ENCODE results near the gene ANKRD63.

Gene ANKRD63

GRCh38 chr15:40274350-40275274 lies 8.3 kb downstream of the ANKRD63 start:
- no peaks in the 10 kb centered on the region for H3K4me1 ChIP-seq (ENCODE audit: control insufficient read depth, low read depth, low read length)
- no peak overlapping the region for H3K4ac ChIP-seq (ENCODE audit: low read depth, low read length)
- no peaks in the 10 kb centered on the region for H3K27me3 ChIP-seq (ENCODE audit: insufficient read depth, low read length, poor library complexity)
- no peak overlapping the region for H2BK15ac ChIP-seq (replicated peaks; ENCODE audit: low read depth)
- no peak overlapping the region for H2AK5ac ChIP-seq (ENCODE audit: low read length)
- H2BK5ac ChIP-seq (ENCODE audit: low read length) = no peak overlapping the region
- no peak overlapping the region for H4K5ac ChIP-seq (ENCODE audit: low read length)
- H3K56ac ChIP-seq (ENCODE audit: low read length) = no peak overlapping the region
- no peak overlapping the region for H4K8ac ChIP-seq (ENCODE audit: low read depth, low read length)
- no peak overlapping the region for H3K18ac ChIP-seq (ENCODE audit: low read length)
- H3K4me2 ChIP-seq (ENCODE audit: low read length) = no peak overlapping the region
- H3K23ac ChIP-seq (ENCODE audit: low read length) = no peak overlapping the region
- DNase-seq = peak; percentile 85
- H3K4me3 ChIP-seq (ENCODE audit: low read length) = no peak overlapping the region
- no peak overlapping the region for H3K27ac ChIP-seq (ENCODE audit: low read depth, low read length)
- no peaks in the 10 kb centered on the region for H3K79me1 ChIP-seq (ENCODE audit: low read length)
- WGBS (ENCODE audit: extremely low coverage, insufficient coverage, low lambda C conversion rate) = no CpG with 5 or more reads among the region's 26 CpGs
- H3K79me2 ChIP-seq (ENCODE audit: control insufficient read depth, insufficient read depth, low read length) = no peaks in the 10 kb centered on the region
- no peak overlapping the region for H2BK120ac ChIP-seq (ENCODE audit: low read depth, low read length)
- H3K36me3 ChIP-seq (ENCODE audit: control insufficient read depth, insufficient read depth, low read length) = no peaks in the 10 kb centered on the region
- no peak overlapping the region for H3K9ac ChIP-seq (ENCODE audit: low read length)

GRCh38 chr15:40273428-40273827 lies 9.4 kb downstream of the ANKRD63 start:
- no peak overlapping the region for H3K9ac ChIP-seq (ENCODE audit: low read length)
- no CpG with 5 or more reads among the region's 9 CpGs for whole genome bisulfite sequencing (ENCODE audit: extremely low coverage, insufficient coverage, low lambda C conversion rate)

DNA sequence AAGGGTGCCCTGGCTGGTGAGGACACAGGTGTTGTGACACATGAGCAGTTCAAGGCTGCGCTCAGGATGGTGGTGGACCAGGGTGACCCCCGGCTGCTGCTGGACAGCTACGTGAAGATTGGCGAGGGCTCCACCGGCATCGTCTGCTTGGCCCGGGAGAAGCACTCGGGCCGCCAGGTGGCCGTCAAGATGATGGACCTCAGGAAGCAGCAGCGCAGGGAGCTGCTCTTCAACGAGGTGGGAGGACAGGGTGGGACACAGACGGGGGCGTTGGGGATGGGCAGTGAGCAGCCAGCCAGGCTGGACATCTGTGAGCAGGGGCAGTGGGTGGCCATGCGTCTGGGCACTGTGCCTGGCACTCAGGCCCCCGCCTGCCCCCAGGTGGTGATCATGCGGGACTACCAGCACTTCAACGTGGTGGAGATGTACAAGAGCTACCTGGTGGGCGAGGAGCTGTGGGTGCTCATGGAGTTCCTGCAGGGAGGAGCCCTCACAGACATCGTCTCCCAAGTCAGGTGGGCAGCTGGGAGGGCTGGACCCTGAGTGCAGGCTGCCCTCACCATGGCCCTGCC lies 10.3 kb downstream of the ANKRD63 start:
- DNase-seq = no peak
- H3K27me3 ChIP-seq (ENCODE audit: insufficient read depth, low read length, poor library complexity) = no peaks in the 10 kb centered on the region

More at GRCh38 chr15:40273428-40273827, 9.4 kb downstream of the ANKRD63 start:
- no peaks in the 10 kb centered on the region for H3K4me1 ChIP-seq (ENCODE audit: control insufficient read depth, low read depth, low read length)
- DNase-seq = peak; percentile 35
- H2BK120ac ChIP-seq (ENCODE audit: low read depth, low read length) = no peak overlapping the region
- no peak overlapping the region for H2BK15ac ChIP-seq (replicated peaks; ENCODE audit: low read depth)
- H4K5ac ChIP-seq (ENCODE audit: low read length) = no peak overlapping the region
- no peaks in the 10 kb centered on the region for H3K27me3 ChIP-seq (ENCODE audit: insufficient read depth, low read length, poor library complexity)
- no peak overlapping the region for H2BK5ac ChIP-seq (ENCODE audit: low read length)
- peak overlapping the region; percentile 49 for H3K56ac ChIP-seq (ENCODE audit: low read length)
- H3K23ac ChIP-seq (ENCODE audit: low read length) = no peak overlapping the region
- H3K4ac ChIP-seq (ENCODE audit: low read depth, low read length) = no peak overlapping the region
- H3K4me2 ChIP-seq (ENCODE audit: low read length) = no peak overlapping the region
- no peak overlapping the region for H2AK5ac ChIP-seq (ENCODE audit: low read length)
- no peak overlapping the region for H3K4me3 ChIP-seq (ENCODE audit: low read length)
- no peaks in the 10 kb centered on the region for H3K79me1 ChIP-seq (ENCODE audit: low read length)
- H3K27ac ChIP-seq (ENCODE audit: low read depth, low read length) = no peak overlapping the region
- H4K8ac ChIP-seq (ENCODE audit: low read depth, low read length) = no peak overlapping the region
- no peaks in the 10 kb centered on the region for H3K79me2 ChIP-seq (ENCODE audit: control insufficient read depth, insufficient read depth, low read length)
- H3K18ac ChIP-seq (ENCODE audit: low read length) = no peak overlapping the region
- H3K36me3 ChIP-seq (ENCODE audit: control insufficient read depth, insufficient read depth, low read length) = no peaks in the 10 kb centered on the region

GRCh38 chr15:40271685-40272484 lies 11.0 kb downstream of the ANKRD63 start:
- Histone ChIP-seq H3K79me2 (ENCODE audit: control insufficient read depth, insufficient read depth, low read length) (no peaks in the 10 kb centered on the region), H3K79me1 (ENCODE audit: low read length) (no peaks in the 10 kb centered on the region), H3K23ac (ENCODE audit: low read length) (no peak overlapping the region), H4K5ac (ENCODE audit: low read length) (no peak overlapping the region), H3K56ac (ENCODE audit: low read length) (no peak overlapping the region), H3K4me1 (ENCODE audit: control insufficient read depth, low read depth, low read length) (no peaks in the 10 kb centered on the region), H3K9ac (ENCODE audit: low read length) (no peak overlapping the region), H2BK120ac (ENCODE audit: low read depth, low read length) (no peak overlapping the region), H3K27ac (ENCODE audit: low read depth, low read length) (no peak overlapping the region), H4K8ac (ENCODE audit: low read depth, low read length) (no peak overlapping the region), H3K27me3 (ENCODE audit: insufficient read depth, low read length, poor library complexity) (no peaks in the 10 kb centered on the region), H3K18ac (ENCODE audit: low read length) (no peak overlapping the region), H2BK5ac (ENCODE audit: low read length) (no peak overlapping the region), H3K4ac (ENCODE audit: low read depth, low read length) (no peak overlapping the region), H3K4me2 (ENCODE audit: low read length) (no peak overlapping the region), H3K4me3 (ENCODE audit: low read length) (no peak overlapping the region), H2AK5ac (ENCODE audit: low read length) (no peak overlapping the region), H2BK15ac (replicated peaks; ENCODE audit: low read depth) (no peak overlapping the region), H3K36me3 (ENCODE audit: control insufficient read depth, insufficient read depth, low read length) (no peaks in the 10 kb centered on the region)
- WGBS (ENCODE audit: extremely low coverage, insufficient coverage, low lambda C conversion rate) = no CpG with 5 or more reads among the region's 25 CpGs
- DNase-seq = no peak

More for the DNA sequence above, 10.3 kb downstream of the ANKRD63 start:
- no peak overlapping the region for H2BK5ac ChIP-seq (ENCODE audit: low read length)
- H2BK120ac ChIP-seq (ENCODE audit: low read depth, low read length) = no peak overlapping the region
- H4K5ac ChIP-seq (ENCODE audit: low read length) = no peak overlapping the region
- H3K79me2 ChIP-seq (ENCODE audit: control insufficient read depth, insufficient read depth, low read length) = no peaks in the 10 kb centered on the region
- no peak overlapping the region for H2AK5ac ChIP-seq (ENCODE audit: low read length)
- no peak overlapping the region for H3K23ac ChIP-seq (ENCODE audit: low read length)
- H3K27ac ChIP-seq (ENCODE audit: low read depth, low read length) = no peak overlapping the region
- H2BK15ac ChIP-seq (replicated peaks; ENCODE audit: low read depth) = no peak overlapping the region
- H3K36me3 ChIP-seq (ENCODE audit: control insufficient read depth, insufficient read depth, low read length) = no peaks in the 10 kb centered on the region
- no peak overlapping the region for H3K18ac ChIP-seq (ENCODE audit: low read length)
- H3K4me3 ChIP-seq (ENCODE audit: low read length) = no peak overlapping the region
- H4K8ac ChIP-seq (ENCODE audit: low read depth, low read length) = no peak overlapping the region
- peak overlapping the region; percentile 49 for H3K56ac ChIP-seq (ENCODE audit: low read length)
- no CpG with 5 or more reads among the region's 20 CpGs for WGBS (ENCODE audit: extremely low coverage, insufficient coverage, low lambda C conversion rate)
- no peak overlapping the region for H3K9ac ChIP-seq (ENCODE audit: low read length)
- H3K4me1 ChIP-seq (ENCODE audit: control insufficient read depth, low read depth, low read length) = no peaks in the 10 kb centered on the region
- no peak overlapping the region for H3K4me2 ChIP-seq (ENCODE audit: low read length)
- no peaks in the 10 kb centered on the region for H3K79me1 ChIP-seq (ENCODE audit: low read length)
- H3K4ac ChIP-seq (ENCODE audit: low read depth, low read length) = no peak overlapping the region

DNA sequence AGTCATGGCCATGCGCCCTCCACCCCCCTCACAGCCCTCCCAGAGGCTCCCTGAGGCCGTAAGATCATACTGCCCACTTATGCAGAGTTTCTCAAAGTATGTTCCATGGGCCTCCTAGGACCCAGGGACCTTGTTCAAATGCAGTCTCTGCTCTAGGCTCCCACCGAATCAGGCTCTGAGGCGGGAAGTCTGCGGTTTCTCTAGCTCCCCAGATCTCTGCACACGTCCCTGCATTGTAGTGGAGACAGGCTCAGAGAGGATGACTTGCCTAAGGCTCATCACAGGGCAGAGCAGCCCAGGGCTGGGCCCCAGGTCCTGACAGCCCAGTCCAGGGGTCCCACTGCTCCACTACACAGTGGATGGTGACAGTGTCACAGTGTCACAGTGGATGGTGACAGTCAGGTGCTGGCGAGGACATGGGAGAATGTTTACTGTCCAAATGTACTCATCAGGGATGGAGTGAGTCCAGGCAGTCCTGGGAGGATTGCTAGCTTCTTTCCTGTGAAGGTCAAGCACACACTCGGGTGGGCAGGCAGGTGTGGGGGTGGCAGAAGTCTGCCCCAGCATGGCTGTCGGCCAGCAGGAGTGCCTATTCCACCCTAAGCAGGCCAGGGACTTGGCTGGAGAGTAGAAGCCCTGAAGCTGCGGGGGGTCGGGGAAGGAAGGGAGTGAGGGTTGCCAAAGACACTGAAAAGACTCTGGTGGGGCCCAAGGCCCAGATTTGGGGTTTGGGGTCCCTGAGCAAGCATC lies 12.4 kb downstream of the ANKRD63 start:
- no peak overlapping the region for H4K8ac ChIP-seq (ENCODE audit: low read depth, low read length)
- H2AK5ac ChIP-seq (ENCODE audit: low read length) = no peak overlapping the region
- no peak overlapping the region for H3K27ac ChIP-seq (ENCODE audit: low read depth, low read length)
- DNase-seq = no peak
- no CpG with 5 or more reads among the region's 11 CpGs for WGBS (ENCODE audit: extremely low coverage, insufficient coverage, low lambda C conversion rate)
- no peak overlapping the region for H2BK120ac ChIP-seq (ENCODE audit: low read depth, low read length)
- H2BK15ac ChIP-seq (replicated peaks; ENCODE audit: low read depth) = no peak overlapping the region
- H3K23ac ChIP-seq (ENCODE audit: low read length) = no peak overlapping the region
- H3K18ac ChIP-seq (ENCODE audit: low read length) = no peak overlapping the region
- no peaks in the 10 kb centered on the region for H3K36me3 ChIP-seq (ENCODE audit: control insufficient read depth, insufficient read depth, low read length)
- H4K5ac ChIP-seq (ENCODE audit: low read length) = no peak overlapping the region
- no peak overlapping the region for H3K4me2 ChIP-seq (ENCODE audit: low read length)
- no peaks in the 10 kb centered on the region for H3K79me2 ChIP-seq (ENCODE audit: control insufficient read depth, insufficient read depth, low read length)
- H3K4me3 ChIP-seq (ENCODE audit: low read length) = no peak overlapping the region
- H3K4me1 ChIP-seq (ENCODE audit: control insufficient read depth, low read depth, low read length) = no peaks in the 10 kb centered on the region
- no peak overlapping the region for H3K9ac ChIP-seq (ENCODE audit: low read length)
- no peak overlapping the region for H3K4ac ChIP-seq (ENCODE audit: low read depth, low read length)
- no peak overlapping the region for H3K56ac ChIP-seq (ENCODE audit: low read length)
- no peaks in the 10 kb centered on the region for H3K79me1 ChIP-seq (ENCODE audit: low read length)
- H2BK5ac ChIP-seq (ENCODE audit: low read length) = no peak overlapping the region
- H3K27me3 ChIP-seq (ENCODE audit: insufficient read depth, low read length, poor library complexity) = no peaks in the 10 kb centered on the region
